ENCODE results near the gene ATP6V0C.

DNA sequence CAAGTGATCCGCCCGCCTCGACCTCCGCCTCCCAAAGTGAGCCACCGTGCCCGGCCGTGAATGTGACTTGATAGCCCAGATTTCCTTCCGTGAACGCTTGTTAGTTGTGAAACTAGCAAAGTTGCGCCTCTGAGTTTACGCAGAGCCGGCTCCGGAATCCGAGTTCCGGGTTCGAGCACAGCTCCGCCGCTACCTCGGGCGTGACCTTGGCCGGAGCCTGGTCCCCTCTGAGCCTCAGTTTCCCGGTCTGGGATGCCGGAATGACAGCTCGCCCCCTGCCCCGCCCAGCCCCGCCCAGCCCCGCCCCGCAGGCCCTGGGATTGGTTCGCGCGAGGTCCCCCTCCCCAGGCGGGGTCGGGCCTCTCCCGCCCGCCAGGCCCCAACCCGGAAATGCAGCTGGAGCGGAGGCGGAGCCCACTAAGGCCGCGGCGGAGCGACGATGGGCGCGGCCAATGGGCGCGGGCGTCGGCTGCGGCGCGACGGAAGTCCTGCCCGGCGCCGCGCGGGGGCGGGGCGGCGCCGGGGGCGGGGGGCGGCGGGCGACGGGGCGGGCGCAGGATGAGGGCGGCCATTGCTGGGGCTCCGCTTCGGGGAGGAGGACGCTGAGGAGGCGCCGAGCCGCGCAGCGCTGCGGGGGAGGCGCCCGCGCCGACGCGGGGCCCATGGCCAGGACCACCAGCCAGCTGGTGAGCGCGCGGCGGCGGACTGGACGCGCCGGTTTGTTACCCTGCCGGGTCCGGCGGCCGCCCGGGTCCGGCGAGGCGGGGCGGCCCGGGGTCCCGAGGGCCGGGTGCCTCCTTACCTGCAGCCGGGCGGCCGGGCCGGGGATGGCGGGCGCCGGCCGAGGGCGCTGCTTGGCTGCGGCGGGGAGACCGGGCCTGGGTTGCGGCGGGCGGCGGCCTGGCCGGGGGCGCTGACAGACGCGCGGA, 24.0 kb downstream of the ATP6V0C start, which contains the start of gene PDPK1:
- TF ChIP-seq, protein P1, sequence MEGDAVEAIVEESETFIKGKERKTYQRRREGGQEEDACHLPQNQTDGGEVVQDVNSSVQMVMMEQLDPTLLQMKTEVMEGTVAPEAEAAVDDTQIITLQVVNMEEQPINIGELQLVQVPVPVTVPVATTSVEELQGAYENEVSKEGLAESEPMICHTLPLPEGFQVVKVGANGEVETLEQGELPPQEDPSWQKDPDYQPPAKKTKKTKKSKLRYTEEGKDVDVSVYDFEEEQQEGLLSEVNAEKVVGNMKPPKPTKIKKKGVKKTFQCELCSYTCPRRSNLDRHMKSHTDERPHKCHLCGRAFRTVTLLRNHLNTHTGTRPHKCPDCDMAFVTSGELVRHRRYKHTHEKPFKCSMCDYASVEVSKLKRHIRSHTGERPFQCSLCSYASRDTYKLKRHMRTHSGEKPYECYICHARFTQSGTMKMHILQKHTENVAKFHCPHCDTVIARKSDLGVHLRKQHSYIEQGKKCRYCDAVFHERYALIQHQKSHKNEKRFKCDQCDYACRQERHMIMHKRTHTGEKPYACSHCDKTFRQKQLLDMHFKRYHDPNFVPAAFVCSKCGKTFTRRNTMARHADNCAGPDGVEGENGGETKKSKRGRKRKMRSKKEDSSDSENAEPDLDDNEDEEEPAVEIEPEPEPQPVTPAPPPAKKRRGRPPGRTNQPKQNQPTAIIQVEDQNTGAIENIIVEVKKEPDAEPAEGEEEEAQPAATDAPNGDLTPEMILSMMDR (IDR thresholded peaks at IDR 0.05) = no peak
- TF ChIP-seq POLR2A (IDR thresholded peaks at IDR 0.05) = no peak
